Vagina (tissue), 2 donors: ENCODE results near the gene PPCDC.

Experiments used
- CTCF ChIP-seq, 3 experiments: fragments of 450-650 bp in 2 of 3; fragments of 200-600 bp in 1 of 3; sonication (generic) in 1 of 3; IDR thresholded peaks; one replicate each; pipeline ENCODE4 v1.5.1; 2017 to 2019; ENCODE audit warnings: antibody characterized with exemption in 3 of 3, mild to moderate bottlenecking in 2 of 3, moderate library complexity in 2 of 3
- POLR2A ChIP-seq, 2 donors: fragments of 450-650 bp; IDR thresholded peaks; one replicate each; pipeline ENCODE4 v1.6.1; 2017; ENCODE audit warnings: antibody characterized with exemption in 2 of 2, mild to moderate bottlenecking in 2 of 2, moderate library complexity in 2 of 2
- POLR2AphosphoS5 ChIP-seq, 2 donors: sonication (generic); formaldehyde crosslinking; IDR thresholded peaks; one replicate each; pipeline ENCODE4 v1.9.0; 2017; ENCODE audit warnings: antibody characterized with exemption in 2 of 2, mild to moderate bottlenecking in 2 of 2, low read depth in 1 of 2; ENCODE audit not compliant: insufficient read depth in 1 of 2

GRCh38 chr15:75061272-75061671, 37.9 kb downstream of the PPCDC start:
- TF ChIP-seq POLR2AphosphoS5 (IDR thresholded peaks at IDR 0.05; ENCODE audit: insufficient read depth in 1 of 2, low read depth in 1 of 2) (no peak), CTCF (IDR thresholded peaks at IDR 0.05) (no peak), POLR2A (IDR thresholded peaks at IDR 0.05) (no peak)
